Cardiac muscle cell (in vitro differentiated cells and primary cell): Measurements from ENCODE around the gene SRSF10. TPM values are rescaled to one million over a fixed set of nuclear protein-coding genes. Genes with fewer than 3 reads are reported as not detected.

ENCODE experiments used
- DNase-seq, 2 donors: peaks; one replicate each; pipeline versions ENCODE4 v3.0.0 to v3.0.0-alpha.2; 2010 to 2017; ENCODE audit warnings: low read depth in 1 of 2, low spot score in 1 of 2
- H3K27ac ChIP-seq: fragments of 200-600 bp; sonication (generic); 2 replicates; pipeline ENCODE4 v1.5.1; 2016
- H3K27me3 ChIP-seq: fragments of 200-600 bp; sonication (generic); 2 replicates; pipeline ENCODE4 v1.6.0; 2016; ENCODE audit warnings: control low read depth
- H3K36me3 ChIP-seq: fragments of 200-600 bp; sonication (generic); 2 replicates; pipeline ENCODE4 v1.5.1; 2016; ENCODE audit warnings: control low read depth
- H3K4me1 ChIP-seq: fragments of 200-600 bp; sonication (generic); 2 replicates; pipeline ENCODE4 v1.8.1; 2017; ENCODE audit warnings: low read depth, mild to moderate bottlenecking, mixed run types
- H3K4me3 ChIP-seq: fragments of 200-600 bp; sonication (generic); 2 replicates; pipeline ENCODE4 v1.5.1; 2016; ENCODE audit warnings: mild to moderate bottlenecking
- H3K9me3 ChIP-seq: fragments of 200-600 bp; sonication (generic); 2 replicates; pipeline ENCODE4 v1.5.1; 2017; ENCODE audit warnings: low read depth, mild to moderate bottlenecking, control low read depth
- polyA plus RNA-seq: library from polyadenylated mRNA; unstranded; fragments of >200 nt; fragmentation: Nextera tagmentation; extraction: Ambion mirVana; gene quantifications from 2 replicates; pipeline ENCODE4 v1.2.1, GENCODE V29; 2016
- total RNA-seq: library from RNA; depleted of rRNA; stranded (reverse); fragments of >200 nt; gene quantifications from 2 replicates; pipeline ENCODE4 v1.2.3, GENCODE V29; 2016
- TF ChIP-seq, protein P1 (sequence below): IDR thresholded peaks from 2 replicates; pipeline ENCODE4 v1.5.1; 2012; ENCODE audit warnings: low read depth, mild to moderate bottlenecking, low read length

The SRSF10 gene
- total and polyA plus RNA-seq, 2 experiments from 2014 or later, result 134 to 181 TPM

DNA sequence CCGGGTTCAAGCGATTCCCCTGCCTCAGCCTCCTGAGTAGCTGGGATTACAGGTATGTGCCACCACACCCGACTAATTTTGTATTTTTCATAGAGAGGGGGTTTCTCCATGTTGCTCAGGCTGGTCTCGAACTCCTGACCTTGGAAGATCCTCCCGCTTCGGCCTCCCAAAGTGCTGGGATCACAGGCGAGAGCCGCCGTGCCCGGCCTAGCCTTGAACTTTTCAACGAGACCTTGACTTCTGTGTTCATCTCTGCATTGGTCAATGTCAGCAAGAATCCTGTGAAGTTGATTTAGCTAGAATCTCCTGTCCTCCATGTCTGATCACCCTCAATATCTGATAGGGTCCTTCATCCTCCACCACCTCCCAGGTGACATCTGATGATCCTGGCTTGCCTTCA, 55.5 kb downstream of the SRSF10 start:
- peaks cover 13% of the 10 kb centered on the region for H3K4me1 ChIP-seq
- no peak overlapping the region for H3K27ac ChIP-seq
- no peaks in the 10 kb centered on the region for H3K9me3 ChIP-seq
- no peak overlapping the region for H3K4me3 ChIP-seq
- no peaks in the 10 kb centered on the region for H3K27me3 ChIP-seq
- H3K36me3 ChIP-seq, result no peaks in the 10 kb centered on the region
- DNase-seq, result no peak
- TF ChIP-seq, protein P1, sequence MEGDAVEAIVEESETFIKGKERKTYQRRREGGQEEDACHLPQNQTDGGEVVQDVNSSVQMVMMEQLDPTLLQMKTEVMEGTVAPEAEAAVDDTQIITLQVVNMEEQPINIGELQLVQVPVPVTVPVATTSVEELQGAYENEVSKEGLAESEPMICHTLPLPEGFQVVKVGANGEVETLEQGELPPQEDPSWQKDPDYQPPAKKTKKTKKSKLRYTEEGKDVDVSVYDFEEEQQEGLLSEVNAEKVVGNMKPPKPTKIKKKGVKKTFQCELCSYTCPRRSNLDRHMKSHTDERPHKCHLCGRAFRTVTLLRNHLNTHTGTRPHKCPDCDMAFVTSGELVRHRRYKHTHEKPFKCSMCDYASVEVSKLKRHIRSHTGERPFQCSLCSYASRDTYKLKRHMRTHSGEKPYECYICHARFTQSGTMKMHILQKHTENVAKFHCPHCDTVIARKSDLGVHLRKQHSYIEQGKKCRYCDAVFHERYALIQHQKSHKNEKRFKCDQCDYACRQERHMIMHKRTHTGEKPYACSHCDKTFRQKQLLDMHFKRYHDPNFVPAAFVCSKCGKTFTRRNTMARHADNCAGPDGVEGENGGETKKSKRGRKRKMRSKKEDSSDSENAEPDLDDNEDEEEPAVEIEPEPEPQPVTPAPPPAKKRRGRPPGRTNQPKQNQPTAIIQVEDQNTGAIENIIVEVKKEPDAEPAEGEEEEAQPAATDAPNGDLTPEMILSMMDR, result no peak

DNA sequence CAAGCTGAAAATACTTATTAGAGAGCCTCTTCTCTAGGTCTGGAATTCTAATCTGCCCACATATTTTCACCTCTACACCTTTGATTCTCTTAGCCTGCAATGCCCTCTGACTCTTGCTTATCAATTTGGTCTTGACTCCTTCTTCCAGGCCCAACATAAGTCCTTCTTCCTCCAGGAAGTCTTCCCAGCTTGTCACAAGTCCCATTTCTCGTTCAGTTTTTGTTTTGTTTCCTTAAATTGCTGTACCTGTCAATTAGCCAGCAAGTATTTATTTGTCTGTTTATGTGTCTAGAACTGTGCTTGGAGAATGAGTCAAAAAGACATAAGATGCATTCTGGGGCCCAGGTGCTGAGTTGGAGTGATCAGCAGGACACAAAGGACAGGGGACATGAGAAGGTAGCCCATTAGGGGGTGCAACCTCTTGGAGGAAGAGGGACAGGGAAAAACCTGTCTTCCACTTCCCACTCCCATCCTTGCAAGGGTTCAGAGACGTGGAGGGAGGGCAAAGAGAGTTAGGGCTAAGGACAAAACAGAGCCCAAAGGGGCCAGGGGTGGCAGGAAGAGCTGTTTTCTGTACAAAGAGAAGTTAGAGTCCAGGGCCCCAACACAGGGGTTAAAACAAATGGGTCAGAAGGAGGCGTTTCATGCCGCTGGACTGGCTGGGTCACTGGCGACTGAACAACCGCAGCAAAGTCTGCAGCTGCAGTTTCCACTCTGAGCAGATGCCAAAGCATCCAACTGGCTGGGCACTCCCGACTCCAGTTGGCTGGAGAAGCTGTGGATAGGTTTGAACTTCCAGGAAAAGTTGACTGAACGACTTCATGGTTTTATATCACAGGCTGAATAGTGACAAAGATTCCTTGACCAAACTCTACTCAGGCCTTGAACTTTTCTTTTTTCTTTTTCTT, 56.3 kb downstream of the SRSF10 start:
- Histone ChIP-seq H3K27me3 (no peaks in the 10 kb centered on the region), H3K9me3 (no peaks in the 10 kb centered on the region), H3K36me3 (no peaks in the 10 kb centered on the region), H3K27ac (no peak overlapping the region), H3K4me1 (peaks cover 13% of the 10 kb centered on the region), H3K4me3 (no peak overlapping the region)
- TF ChIP-seq, protein P1, result no peak
- peak in 1 of 2 donors; percentile 29 for DNase-seq

DNA sequence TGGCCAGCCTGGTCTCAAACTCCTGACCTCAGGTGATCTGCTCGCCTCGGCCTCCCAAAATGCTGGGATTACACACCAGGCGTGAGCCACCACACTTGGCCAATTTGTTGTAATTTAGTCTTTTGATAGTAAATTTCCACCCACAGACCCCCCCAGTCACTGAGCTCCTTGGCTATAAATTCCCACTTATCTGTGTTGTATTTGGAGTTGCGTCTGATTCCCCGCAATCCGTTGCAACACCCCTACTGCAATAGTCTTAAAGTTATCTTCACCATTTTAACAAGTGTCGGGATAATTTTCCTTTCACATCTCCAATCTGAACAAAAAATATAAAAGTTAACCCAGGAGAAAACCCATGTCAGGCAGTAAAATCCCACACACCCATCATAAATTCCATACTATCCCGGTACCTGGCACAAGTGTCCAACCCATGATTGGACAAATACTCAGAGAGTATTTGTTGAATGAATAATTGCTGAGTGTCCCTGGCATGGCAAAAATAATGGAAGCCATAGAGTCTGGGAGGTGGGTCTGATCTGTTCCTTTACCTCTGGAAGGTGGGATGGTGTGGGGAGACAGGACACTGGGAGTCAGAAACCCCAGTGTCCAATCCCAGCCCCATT, 57.7 kb downstream of the SRSF10 start:
- Histone ChIP-seq H3K27ac (no peak overlapping the region), H3K4me1 (peaks cover 13% of the 10 kb centered on the region), H3K36me3 (no peaks in the 10 kb centered on the region), H3K9me3 (no peaks in the 10 kb centered on the region), H3K4me3 (no peak overlapping the region), H3K27me3 (no peaks in the 10 kb centered on the region)
- peak in 1 of 2 donors; percentile 18 for DNase-seq
- TF ChIP-seq, protein P1, result no peak

DNA sequence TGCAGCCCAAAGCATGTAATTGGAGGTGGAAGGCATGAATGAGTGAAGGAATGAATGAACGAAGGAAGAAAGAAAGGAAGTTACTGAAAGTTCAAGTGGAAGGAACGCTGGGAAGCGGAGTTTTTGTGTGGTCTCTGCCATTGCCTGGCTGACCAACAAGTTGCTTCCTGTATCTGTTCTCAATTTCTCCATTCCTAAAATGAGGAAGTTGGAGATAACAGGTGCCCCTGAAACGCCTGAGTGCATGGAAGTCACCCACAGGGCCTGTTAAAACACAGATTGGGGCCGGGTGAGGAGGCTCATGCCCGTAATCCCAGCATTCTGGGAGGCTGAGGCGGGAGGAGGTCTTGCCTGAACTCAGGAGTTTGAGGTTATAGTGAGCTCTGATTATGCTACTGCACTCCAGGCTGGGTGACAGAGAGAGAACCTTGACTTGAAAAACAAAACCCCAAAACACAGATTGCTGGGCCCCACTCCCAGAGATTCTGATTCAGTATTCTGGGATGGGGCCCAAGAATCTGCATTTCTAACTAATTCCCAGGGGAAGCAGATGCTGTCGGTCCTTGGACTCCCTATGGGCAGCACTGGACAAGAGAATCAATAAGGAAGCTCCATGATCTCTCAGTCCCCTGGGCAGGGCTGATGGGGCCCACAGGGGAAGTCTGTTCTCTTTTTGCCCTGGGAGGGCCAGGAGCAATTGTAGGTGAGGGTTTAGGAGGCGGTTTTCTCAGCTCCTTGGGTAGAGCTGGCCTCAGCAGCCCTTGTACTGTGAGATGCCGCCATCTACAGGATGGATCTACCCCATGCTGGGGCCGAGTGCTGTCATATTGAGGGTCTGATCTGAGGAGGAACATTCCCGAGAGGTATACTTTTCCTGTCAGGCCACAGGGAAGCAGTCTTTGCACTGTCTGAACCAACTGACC, 63.7 kb downstream of the SRSF10 start:
- no peaks in the 10 kb centered on the region for H3K9me3 ChIP-seq
- no peaks in the 10 kb centered on the region for H3K27me3 ChIP-seq
- DNase-seq, result peak; percentile 79 to 83
- H3K4me3 ChIP-seq, result no peak overlapping the region
- H3K36me3 ChIP-seq, result no peaks in the 10 kb centered on the region
- TF ChIP-seq, protein P1, result peak; percentile 78
- H3K4me1 ChIP-seq, result peaks cover 13% of the 10 kb centered on the region
- H3K27ac ChIP-seq, result no peak overlapping the region

DNA sequence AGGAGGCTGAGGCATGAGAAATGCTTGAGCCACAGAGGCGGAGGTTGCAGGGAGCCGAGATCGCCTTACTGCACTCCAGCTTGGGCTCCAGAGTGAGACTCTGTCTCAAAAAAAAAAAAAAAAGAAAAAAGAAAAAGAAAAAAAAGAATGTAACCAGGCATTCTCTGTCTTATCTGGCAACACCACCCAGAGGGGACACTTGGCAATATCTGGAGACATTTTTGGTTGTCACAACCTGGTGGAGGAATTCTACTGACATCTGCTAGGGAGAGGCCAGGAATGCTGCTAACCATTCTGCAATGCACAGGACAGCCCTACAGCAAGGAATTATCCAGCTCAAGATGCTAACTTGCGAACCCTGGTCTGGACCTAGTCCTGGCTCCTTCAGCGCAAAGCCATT, 64.7 kb downstream of the SRSF10 start:
- Histone ChIP-seq H3K4me3 (no peak overlapping the region), H3K4me1 (peaks cover 8% of the 10 kb centered on the region), H3K9me3 (no peaks in the 10 kb centered on the region), H3K27ac (no peak overlapping the region), H3K27me3 (no peaks in the 10 kb centered on the region), H3K36me3 (no peaks in the 10 kb centered on the region)
- no peak for DNase-seq
- TF ChIP-seq, protein P1, result no peak
